ENCODE results near the gene APOB.

DNA sequence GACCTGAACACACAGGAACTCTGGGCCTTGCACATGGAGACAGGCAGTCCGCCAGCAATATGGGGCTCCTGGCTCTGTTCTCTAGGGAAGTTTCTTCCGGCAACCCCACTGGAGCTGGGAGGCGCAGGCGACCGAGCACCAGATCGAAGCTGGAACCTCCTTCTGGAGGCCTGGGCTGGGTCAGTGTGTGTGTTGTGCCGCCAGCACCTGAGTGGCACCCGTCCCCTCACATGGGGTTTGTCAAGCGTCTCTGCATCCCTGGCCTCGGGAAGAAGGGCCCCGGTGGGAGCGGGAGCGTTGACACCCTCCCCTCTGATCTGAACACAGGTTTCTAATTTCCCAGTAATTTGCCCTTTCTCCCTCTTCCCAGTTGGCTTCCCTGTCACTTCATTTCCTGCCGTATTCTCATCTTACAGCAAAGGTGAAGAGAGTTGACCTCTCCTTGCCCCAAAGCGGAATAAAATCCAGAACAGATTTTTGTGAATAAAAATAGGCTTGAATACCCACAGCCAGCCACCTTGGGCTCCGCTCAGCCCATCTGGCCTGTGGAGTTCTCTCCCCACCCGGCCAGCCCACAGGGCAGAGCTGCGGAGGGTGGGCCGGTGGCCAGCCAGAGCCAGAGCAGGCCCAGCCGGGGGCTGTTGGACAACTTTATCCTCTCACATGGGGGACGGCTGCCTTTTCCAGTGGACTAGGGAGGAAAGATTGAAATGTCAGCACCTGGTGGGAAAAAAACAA is 85.9 kb downstream of the APOB start:
- TF ChIP-seq, protein P1, sequence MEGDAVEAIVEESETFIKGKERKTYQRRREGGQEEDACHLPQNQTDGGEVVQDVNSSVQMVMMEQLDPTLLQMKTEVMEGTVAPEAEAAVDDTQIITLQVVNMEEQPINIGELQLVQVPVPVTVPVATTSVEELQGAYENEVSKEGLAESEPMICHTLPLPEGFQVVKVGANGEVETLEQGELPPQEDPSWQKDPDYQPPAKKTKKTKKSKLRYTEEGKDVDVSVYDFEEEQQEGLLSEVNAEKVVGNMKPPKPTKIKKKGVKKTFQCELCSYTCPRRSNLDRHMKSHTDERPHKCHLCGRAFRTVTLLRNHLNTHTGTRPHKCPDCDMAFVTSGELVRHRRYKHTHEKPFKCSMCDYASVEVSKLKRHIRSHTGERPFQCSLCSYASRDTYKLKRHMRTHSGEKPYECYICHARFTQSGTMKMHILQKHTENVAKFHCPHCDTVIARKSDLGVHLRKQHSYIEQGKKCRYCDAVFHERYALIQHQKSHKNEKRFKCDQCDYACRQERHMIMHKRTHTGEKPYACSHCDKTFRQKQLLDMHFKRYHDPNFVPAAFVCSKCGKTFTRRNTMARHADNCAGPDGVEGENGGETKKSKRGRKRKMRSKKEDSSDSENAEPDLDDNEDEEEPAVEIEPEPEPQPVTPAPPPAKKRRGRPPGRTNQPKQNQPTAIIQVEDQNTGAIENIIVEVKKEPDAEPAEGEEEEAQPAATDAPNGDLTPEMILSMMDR (IDR thresholded peaks at IDR 0.05) = no peak
- TF ChIP-seq MXD4 (CRISPR knock-in tag; IDR thresholded peaks at IDR 0.05; ENCODE audit: borderline replicate concordance) (no peak), JUN (CRISPR knock-in tag; IDR thresholded peaks at IDR 0.05) (no peak), CREB1 (CRISPR knock-in tag; IDR thresholded peaks at IDR 0.05) (no peak), IRF1 (CRISPR knock-in tag; IDR thresholded peaks at IDR 0.05) (no peak)
- TF ChIP-seq, protein P2, sequence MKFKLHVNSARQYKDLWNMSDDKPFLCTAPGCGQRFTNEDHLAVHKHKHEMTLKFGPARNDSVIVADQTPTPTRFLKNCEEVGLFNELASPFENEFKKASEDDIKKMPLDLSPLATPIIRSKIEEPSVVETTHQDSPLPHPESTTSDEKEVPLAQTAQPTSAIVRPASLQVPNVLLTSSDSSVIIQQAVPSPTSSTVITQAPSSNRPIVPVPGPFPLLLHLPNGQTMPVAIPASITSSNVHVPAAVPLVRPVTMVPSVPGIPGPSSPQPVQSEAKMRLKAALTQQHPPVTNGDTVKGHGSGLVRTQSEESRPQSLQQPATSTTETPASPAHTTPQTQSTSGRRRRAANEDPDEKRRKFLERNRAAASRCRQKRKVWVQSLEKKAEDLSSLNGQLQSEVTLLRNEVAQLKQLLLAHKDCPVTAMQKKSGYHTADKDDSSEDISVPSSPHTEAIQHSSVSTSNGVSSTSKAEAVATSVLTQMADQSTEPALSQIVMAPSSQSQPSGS (CRISPR knock-in tag; IDR thresholded peaks at IDR 0.05; ENCODE audit: borderline replicate concordance, low read depth) = no peak
- TF ChIP-seq, protein P3, sequence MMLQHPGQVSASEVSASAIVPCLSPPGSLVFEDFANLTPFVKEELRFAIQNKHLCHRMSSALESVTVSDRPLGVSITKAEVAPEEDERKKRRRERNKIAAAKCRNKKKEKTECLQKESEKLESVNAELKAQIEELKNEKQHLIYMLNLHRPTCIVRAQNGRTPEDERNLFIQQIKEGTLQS (CRISPR knock-in tag; conservative IDR thresholded peaks at IDR 0.05) = no peak
